Measurements from ENCODE around the gene GFY.
A peak's percentile ranks its signal among the peaks of the same experiment; 100 is the strongest.

GFY gene

DNA sequence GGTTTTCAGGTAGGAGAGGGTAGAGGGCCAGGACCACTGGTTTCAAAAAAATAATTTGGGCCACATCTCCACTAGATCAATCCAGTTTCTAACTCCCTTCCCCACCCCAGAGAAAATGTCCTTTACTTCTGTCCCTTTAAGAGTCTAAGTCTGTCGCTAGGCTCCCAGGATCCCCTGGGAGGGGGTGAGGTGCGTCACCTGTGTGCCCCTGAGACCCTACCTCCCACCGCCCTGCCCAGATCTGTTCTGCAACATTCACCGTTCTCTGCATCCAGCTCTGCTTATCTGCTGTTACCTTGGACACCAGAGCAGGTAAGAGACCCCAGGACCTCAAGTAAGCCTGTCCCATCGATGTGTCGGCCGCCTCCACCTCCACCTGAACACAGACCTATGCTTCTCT is at the start of gene GFY:
GFY (plus strand) TSS at position 211 of the 400 bp plus-strand sequence. CDS start 1,043 bp downstream, outside the sequence.
- DNase-seq (ENCODE audit: low read depth), result no peak

- DNase-seq (ENCODE audit: low read depth), result no peak
Observed at GRCh38 chr19:49378512-49378911, 46.7 kb upstream of the GFY start.

- DNase-seq (ENCODE audit: low read depth), result no peak
Observed at GRCh38 chr19:49380391-49380790, 44.8 kb upstream of the GFY start.

DNA sequence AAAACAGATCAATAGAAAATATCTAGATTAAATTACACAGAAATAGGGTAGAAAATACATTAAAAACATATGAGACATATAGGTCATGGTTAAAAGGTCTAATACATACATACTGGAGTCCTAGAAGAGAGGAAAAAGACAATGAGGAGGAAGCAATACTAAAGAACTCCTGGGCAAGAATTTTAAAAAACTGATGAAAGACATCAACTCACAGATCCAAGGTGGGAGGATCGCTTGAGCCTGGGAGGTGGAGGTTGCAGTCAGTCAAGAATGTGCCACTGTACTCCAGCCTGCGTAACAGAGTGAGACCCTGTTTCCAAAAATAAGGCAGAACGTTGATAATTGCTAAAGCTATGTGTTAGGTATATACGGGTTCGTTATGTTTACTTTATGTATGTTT is 42.5 kb upstream of the GFY start:
- DNase-seq (ENCODE audit: low read depth), result no peak

DNA sequence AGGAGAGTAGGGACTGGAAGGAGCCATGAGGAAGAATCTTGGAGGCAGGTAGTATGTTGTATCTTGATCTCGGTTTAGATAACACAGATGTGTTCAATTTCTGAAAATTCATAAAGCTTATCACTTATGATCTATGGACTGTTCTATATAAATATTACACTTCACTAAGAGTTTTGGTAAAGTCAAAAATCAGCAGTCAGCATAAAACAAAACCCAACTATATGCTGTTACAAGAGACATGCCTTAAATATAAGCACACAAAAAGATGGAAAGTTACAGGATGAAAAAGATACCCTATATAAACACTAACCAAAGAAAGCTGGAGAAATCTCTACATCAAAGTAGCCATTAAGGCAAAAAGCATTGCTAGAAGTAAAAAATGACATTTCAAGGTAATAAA is 41.6 kb upstream of the GFY start:
- no peak for DNase-seq (ENCODE audit: low read depth)

GRCh38 chr19:49387936-49388372 is 37.2 kb upstream of the GFY start, which contains the start of gene KASH5:
Gene KASH5, plus strand, starts transcription at chr19:49388249. Its CDS starts 2,635 bp downstream, at chr19:49390884.
- peak; percentile 75 for DNase-seq (ENCODE audit: low read depth)

- no peak for DNase-seq (ENCODE audit: low read depth)
Observed at GRCh38 chr19:49389406-49389805, 35.8 kb upstream of the GFY start.

DNA sequence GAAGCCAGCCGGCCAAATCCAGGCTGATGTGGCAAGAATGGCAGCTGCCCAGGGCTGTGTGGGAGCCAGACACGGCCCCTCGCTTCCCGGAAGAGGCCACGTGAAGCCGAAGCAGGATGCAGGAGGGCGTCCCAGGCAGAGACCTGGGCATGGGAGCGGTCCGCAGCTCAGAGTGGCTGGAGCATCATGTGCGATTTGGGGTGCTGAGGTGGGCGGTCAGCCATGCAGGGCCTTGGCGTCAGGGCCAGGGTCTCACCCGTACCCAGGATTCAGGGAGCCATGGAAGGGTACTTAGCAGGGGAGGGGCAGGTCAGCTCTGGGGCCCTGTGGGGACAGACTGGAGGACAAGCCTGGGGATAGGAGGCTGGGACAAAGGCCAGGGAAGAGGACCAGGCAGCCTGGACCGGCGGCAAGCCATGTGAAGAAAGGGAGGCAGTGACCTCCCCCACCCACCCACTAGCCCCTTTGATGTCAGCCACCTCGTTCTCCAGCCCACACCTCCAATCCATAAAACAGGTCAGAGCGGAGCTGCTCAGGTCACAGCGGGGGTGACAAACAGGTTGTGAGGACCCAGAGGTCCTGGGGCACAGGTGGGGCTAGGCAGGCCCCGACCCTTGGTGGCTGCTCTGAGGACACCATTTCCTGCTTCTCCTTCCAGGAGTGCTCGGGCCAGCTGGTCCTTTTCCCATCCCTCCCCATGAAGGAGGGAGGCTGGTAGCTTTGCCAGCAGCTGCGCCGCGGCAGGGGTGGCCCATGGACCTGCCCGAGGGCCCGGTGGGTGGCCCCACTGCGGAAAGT is 34.9 kb upstream of the GFY start:
- no peak for DNase-seq (ENCODE audit: low read depth)

DNA sequence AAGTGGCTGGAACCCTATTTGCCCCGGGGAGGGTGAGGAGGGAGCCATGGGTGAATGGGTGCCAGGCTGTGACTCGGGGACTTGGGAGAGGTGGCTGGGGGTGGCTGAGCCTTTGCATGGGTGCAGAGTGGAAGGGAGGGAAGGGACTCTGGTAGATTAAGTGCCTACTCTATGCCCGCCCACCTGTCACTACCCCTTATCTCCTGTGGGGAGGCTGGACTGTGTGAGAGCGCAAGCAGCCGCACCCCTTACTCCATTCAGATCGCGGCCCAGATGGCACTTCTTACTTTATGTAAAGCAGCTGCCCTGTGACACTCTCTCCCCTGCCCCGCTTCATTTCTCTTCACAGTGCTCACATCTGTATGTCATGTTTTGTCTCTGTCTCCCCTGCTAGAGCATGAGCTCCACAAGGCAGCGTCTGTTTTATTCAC is 34.2 kb upstream of the GFY start:
- no peak for DNase-seq (ENCODE audit: low read depth)

- DNase-seq (ENCODE audit: low read depth), result peak; percentile 63
Observed at GRCh38 chr19:49391581-49392399, 33.4 kb upstream of the GFY start.

DNA sequence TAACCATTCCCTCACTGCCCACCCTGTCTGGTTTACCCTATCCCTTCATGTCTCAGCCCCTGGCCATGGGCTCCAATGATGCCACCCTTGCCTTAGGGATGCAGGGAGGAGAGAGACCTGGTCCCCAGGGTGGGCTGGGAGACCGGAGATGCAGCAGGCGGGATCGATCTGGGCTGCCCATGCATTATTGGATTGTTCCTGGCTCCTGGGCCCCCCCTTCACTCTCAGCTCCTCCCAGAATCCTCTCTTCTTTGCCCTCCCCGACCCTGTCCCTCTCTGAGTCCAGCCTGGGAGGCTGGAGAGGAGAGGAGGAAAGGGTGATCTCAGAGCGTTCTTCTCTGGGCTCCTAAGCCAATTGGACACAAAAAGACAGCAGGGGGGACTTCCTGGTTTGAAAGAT is 31.3 kb upstream of the GFY start:
- no peak for DNase-seq (ENCODE audit: low read depth)

GRCh38 chr19:49395581-49396407 is 29.4 kb upstream of the GFY start:
- DNase-seq (ENCODE audit: low read depth), result no peak

- no peak for DNase-seq (ENCODE audit: low read depth)
Observed at GRCh38 chr19:49396738-49397505, 28.3 kb upstream of the GFY start.

GRCh38 chr19:49398001-49398615 is 27.1 kb upstream of the GFY start:
- no peak for DNase-seq (ENCODE audit: low read depth)

DNA sequence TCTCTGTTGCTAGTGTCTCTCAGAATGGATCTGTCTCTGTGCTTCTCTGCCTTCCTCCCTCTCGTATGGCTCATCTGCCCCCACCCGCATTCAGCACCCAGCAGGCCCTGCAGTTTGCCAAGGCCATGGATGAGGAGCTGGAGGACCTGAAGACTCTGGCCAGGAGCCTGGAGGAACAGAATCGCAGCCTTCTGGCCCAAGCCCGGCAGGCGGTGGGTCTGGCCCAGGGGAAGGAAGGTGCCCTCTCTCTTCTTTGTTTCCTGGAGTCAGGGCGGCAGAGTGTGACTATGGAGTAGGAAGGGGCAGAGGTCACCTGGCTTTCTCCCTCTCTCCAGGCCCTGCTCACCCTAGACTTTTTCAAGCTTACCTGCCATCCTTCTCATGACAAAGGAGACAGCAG is 26.3 kb upstream of the GFY start:
- no peak for DNase-seq (ENCODE audit: low read depth)

DNA sequence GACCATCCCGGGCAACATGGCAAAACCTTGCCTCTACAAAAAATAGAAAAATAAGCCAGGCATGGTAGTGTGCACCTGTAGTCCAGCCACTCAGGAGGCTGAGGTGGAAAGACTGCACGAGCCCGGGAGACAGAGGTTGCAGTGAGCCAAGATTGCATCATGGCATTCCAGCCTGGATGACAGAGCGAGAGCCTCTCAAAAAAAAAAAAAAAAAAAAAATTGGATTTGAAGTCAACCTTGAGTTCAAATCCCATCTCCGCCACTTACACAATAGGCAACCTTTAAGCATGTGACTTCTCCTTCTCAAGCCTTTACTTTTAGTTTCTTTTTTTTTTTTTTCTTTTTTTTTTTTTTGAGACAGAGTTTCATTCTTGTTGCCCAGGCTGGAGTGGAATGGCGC is 25.2 kb upstream of the GFY start:
- DNase-seq (ENCODE audit: low read depth), result no peak

DNA sequence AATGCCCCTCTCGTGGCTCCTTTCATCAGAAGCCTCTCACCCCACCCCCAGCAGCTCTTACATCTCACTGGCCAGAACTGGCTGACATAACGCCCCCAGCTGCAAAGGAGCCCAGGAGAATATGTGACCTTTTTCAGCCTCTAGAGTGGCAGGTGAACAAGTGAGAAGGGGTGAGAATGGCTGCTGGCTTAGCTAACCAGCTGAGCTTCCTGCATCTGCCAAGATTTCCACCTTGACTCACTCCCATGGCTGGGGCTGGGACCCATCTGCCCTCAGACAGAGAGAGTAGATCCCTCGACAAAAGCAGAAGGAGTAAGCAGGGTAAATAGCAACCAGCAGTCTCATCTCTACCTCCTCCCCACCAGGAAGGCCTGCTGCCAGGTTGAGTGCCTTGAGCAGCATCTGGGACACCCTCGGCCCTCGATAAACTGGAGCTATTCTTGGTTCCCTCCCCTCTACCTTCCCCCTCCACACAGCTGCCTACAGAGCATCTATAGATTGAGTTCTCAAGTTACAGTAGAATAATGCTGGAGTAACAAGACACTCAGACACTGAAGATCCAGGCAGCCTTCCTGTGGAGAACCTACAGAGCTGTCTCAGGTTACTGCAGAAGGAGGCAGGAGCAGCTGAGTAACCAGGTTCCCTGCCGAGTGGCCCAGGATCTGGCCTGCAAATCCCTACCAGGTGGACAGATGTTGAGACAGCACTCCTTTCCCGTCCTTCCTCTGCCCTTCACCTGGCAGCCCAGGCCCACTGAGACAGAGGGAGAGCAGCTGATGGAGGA is 21.6 kb upstream of the GFY start:
- no peak for DNase-seq (ENCODE audit: low read depth)

GRCh38 chr19:49407079-49407478 is 18.1 kb upstream of the GFY start:
- DNase-seq (ENCODE audit: low read depth), result no peak

DNA sequence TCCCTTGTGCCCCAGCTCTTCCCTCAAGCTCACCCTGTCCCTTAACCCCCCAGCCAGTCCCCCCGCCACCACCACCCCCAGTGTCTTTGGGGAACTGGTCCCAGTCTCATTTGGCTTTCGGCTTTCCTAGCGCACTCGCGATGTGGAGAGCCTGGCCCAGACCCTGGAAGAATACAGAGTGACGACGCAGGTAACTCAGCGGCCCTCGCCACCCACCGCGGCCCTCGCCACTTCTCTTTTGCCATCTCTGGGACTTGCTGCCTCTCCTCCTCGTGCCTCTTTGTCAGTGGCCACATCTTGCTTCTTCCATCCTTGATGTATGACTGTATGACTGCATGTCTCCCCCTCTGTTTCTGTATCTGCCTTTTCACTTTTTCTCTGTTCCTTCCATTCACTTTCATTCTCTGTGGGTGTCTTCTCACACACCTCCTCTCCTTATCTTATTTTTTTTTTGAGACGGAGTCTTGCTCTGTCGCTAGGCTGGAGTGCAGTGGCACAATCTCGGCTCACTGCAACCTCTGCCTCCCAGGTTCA is 17.6 kb upstream of the GFY start:
- DNase-seq (ENCODE audit: low read depth), result no peak
